GM15510 (cell line): Measurements from ENCODE around the gene C16orf78.

ENCODE experiments used
- POLR2A ChIP-seq: IDR thresholded peaks from 3 replicates; pipeline ENCODE4 v1.6.1; 2011; ENCODE audit warnings: borderline replicate concordance; ENCODE audit not compliant: insufficient read length; ENCODE audit errors: extremely low read depth

Gene C16orf78

DNA sequence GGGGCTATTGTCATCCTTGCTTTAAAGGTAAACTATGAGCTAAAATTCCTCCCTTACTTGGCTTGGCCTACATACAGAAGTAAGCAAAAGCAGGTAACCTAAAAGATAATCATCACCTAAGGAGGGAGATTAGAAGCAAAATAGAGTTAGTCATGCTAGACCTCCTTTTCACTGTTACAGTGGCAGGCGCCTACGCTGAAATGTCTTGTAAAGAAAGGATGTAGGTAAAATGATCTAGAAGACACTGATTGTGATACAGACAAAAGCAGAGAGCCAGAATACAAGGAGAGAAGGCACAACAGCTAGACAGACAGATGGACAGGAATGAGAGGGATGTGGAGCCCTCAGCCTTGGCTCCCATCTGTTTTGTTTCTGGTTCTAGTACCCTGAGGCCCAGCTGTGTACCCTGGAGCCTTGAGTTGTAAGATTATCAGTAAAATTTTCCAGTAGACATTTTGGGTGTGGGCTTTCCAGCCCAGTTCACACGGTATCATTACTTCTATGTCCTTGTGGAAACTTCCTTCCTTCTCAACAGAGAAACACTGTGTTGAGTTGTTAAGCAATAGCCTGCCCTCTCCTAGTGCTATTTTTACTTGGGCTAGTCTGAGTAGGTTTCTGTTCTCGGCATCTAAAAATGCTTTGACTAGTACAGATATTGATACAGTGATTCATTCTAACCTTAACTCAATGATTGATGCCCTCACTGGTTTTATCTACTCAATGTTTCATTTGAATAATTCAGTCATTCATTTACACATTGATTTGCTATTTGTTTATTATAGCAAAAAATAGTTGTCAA, 7.7 kb upstream of the C16orf78 start:
- no peak for TF ChIP-seq POLR2A

- no peak for TF ChIP-seq POLR2A
Measured at GRCh38 chr16:49366669-49367068, 6.9 kb upstream of the C16orf78 start.

GRCh38 chr16:49369651-49370611, 3.7 kb upstream of the C16orf78 start:
- TF ChIP-seq POLR2A = no peak

- TF ChIP-seq POLR2A = no peak
Measured at GRCh38 chr16:49376206-49376605, 2.6 kb downstream of the C16orf78 start.

GRCh38 chr16:49377196-49377755, 3.7 kb downstream of the C16orf78 start:
- no peak for TF ChIP-seq POLR2A

GRCh38 chr16:49378238-49378637, 4.6 kb downstream of the C16orf78 start:
- no peak for TF ChIP-seq POLR2A

DNA sequence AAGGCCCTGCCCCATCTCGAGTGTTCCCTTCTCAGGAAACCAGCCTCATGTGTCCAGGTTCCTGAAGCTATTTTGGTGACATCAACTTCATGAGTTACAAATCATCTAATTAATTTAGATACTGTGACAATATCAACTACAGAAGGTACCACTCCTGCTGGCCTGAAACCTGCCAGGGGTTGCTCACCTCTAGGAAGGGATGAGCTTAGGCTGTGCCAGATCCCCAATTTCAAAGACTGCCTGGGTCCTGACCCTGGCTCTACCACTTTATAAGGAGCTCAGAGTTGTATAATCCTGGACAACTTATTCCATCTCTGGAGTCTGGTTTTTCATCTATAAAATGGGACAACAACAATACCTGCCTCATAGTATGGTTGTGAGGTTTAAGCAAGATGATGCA, 5.2 kb downstream of the C16orf78 start:
- TF ChIP-seq POLR2A = no peak

DNA sequence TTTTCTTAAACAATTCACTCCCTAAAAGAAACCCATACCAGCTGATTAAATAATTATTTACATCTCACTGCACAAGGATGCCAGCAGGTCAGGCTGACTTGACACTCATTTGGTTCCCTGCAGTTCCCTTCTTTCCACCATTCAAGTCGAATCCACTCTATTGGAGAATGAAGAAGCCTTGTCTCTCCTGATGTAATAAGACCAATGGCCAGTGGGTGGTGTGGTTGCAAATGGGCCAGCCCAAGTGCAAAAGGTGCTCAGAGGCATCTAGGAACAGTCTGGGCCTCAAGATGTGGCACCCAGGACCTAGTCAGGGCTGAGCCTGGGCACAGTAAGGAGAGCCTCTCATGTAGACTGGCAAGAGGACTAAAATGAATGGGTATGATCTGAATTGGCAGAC, 9.3 kb downstream of the C16orf78 start:
- no peak for TF ChIP-seq POLR2A

- TF ChIP-seq POLR2A = no peak
Measured at GRCh38 chr16:49395021-49395420, 21.4 kb downstream of the C16orf78 start.

DNA sequence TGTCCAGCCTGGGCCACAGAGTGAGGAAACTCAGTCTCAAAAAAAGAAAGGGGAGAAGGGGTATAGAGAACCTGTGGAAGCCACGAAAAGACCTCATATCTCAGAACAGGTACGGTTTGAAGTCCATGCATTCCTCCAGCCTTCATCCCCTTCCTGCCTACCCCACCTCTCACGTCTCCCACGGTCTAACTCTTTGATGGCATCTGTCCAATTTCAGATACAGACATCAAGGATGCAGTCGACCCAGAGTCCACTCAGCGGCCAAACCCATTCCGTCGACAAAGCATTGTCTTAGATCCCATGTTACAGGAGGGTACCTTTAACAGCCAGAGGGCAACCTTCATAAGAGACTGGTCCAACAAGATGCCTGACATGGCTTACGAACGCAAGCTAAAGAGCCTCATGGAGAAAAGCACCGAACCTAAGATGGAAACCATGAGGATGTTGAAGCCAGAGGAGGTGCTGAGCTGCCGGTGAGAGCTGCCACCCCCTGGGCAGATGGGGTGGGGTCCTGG, 22.7 kb downstream of the C16orf78 start:
- no peak for TF ChIP-seq POLR2A

- no peak for TF ChIP-seq POLR2A
Measured at GRCh38 chr16:49398761-49399160, 25.2 kb downstream of the C16orf78 start.

- TF ChIP-seq POLR2A = no peak
Measured at GRCh38 chr16:49399594-49400364, 26.2 kb downstream of the C16orf78 start.

DNA sequence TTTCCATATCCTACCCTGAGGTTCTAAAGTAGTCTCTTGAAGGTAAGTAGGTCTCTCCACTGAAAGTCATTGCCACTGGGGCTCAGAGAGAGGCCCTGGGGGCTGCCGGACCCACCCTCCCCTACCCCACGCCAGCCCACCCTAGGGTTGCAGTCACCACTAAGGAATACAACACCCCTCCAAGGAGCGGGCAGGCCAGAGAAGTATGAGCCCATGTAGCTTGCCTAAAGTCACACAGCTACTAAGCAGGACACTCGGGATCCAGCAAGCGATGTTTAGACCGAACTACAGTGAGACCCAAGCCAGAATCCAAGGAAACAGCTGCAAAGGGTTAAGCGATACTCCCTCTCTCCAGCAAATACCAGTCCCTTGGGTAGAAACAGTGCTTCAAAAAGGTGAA, 27.0 kb downstream of the C16orf78 start:
- no peak for TF ChIP-seq POLR2A

DNA sequence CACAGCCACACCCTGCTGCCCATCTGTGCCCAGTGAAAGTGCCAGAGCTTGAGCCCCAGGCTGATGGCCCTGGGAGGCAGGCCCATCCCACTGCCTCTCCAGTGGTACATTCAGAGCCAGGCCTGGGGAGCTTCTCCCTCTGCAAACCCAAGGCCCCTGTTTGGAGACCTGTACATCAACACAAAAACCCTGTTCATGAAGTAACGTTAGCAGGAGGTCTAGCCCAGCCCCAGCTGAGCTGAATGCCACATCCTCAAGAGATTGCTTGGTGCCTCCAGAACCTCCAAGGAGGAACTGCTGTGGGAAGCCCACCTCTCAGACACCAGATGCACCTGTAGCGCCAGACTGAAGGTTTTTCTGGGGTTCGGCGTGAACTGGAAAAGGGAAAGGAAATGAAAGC, 31.5 kb downstream of the C16orf78 start:
- TF ChIP-seq POLR2A = no peak
